Neural cell (in vitro differentiated cells): ENCODE data around the gene TIAM2.

Experiments used
- EP300 ChIP-seq: fragments of 450-650 bp; conservative IDR thresholded peaks from 2 replicates; pipeline ENCODE4 v1.6.1; 2014; ENCODE audit warnings: antibody characterized with exemption, mild to moderate bottlenecking, moderate library complexity; ENCODE audit not compliant: poor library complexity, severe bottlenecking
- EZH2 ChIP-seq: fragments of 200-600, 300-800 bp; shearing (Covaris generic), sonication (generic); IDR thresholded peaks from 2 replicates; pipeline ENCODE4 v1.6.1; 2014; ENCODE audit warnings: antibody characterized with exemption, low read length, borderline replicate concordance, mild to moderate bottlenecking; ENCODE audit not compliant: insufficient read depth, poor library complexity, severe bottlenecking
- POLR2AphosphoS5 ChIP-seq: IDR thresholded peaks from 2 replicates; pipeline ENCODE4 v1.6.1; 2012
- REST ChIP-seq: IDR thresholded peaks from 2 replicates; pipeline ENCODE4 v1.6.1; 2012; ENCODE audit warnings: borderline replicate concordance
- TF ChIP-seq, protein P1 (sequence below): fragments of 450-650 bp; IDR thresholded peaks from 2 replicates; pipeline ENCODE4 v1.5.1; 2014; ENCODE audit warnings: antibody characterized with exemption, mild to moderate bottlenecking, moderate library complexity; ENCODE audit not compliant: poor library complexity, severe bottlenecking

GRCh38 chr6:155284775-155285174, 289.7 kb downstream of the TIAM2 start:
- TF ChIP-seq, protein P1, sequence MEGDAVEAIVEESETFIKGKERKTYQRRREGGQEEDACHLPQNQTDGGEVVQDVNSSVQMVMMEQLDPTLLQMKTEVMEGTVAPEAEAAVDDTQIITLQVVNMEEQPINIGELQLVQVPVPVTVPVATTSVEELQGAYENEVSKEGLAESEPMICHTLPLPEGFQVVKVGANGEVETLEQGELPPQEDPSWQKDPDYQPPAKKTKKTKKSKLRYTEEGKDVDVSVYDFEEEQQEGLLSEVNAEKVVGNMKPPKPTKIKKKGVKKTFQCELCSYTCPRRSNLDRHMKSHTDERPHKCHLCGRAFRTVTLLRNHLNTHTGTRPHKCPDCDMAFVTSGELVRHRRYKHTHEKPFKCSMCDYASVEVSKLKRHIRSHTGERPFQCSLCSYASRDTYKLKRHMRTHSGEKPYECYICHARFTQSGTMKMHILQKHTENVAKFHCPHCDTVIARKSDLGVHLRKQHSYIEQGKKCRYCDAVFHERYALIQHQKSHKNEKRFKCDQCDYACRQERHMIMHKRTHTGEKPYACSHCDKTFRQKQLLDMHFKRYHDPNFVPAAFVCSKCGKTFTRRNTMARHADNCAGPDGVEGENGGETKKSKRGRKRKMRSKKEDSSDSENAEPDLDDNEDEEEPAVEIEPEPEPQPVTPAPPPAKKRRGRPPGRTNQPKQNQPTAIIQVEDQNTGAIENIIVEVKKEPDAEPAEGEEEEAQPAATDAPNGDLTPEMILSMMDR, result no peak
- TF ChIP-seq EZH2 (no peak), REST (no peak), POLR2AphosphoS5 (no peak), EP300 (no peak)
